ENCODE measurements around the gene PTGDS.

- no peak for TF ChIP-seq CTCF (IDR thresholded peaks at IDR 0.05)
- TF ChIP-seq POLR2A (IDR thresholded peaks at IDR 0.05) = no peak
Observed at GRCh38 chr9:136995362-136995761, 18.1 kb downstream of the PTGDS start.

All from adrenal gland (tissue), 5 donors.